ENCODE data around the gene DSG3.

- TF ChIP-seq EZH2 (IDR thresholded peaks at IDR 0.05; ENCODE audit: borderline replicate concordance, low read length) (no peak), CTCF (IDR thresholded peaks at IDR 0.05; ENCODE audit: low read length) (no peak)
Measured at GRCh38 chr18:31417850-31418249, 29.7 kb upstream of the DSG3 start.

All from OCI-LY1 (cell line).